H54 (cell line): ENCODE measurements around the gene DNAJC6.
A peak's percentile ranks its signal among the peaks of the same experiment; 100 is the strongest.

Source experiments
- DNase-seq: peaks from one replicate; pipeline ENCODE4 v3.0.0; 2011; ENCODE audit warnings: low spot score, mixed read lengths; ENCODE audit not compliant: insufficient read length
- FAIRE-seq: peaks from 3 replicates; lab custom pipeline; 2011; peaks lifted over from hg19 to GRCh38; lab: Jason Lieb, UNC
- POLR2A ChIP-seq: IDR thresholded peaks from 2 replicates; pipeline ENCODE4 v1.6.1; 2011; ENCODE audit warnings: low read depth, mild to moderate bottlenecking, low read length

Gene DNAJC6

DNA sequence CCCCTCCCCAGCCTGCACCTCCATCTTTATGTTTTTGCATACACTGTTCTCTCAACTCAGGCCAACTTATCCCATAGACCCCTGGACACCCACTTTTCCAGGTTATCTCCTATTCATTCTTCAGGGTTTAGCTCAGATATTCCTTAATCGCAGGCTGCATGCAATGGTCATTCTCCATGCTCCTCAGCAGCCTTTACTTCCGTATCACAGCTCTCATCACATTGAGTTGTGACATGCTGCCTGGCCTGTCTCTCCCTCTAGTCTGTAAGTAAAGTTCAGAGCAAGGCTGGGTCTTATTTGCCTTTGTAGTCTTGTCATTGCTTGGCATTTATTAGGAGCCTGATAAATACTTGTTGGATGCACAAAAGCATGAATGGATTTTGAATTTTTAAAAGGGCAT, 6.9 kb downstream of the DNAJC6 start:
- no peak for TF ChIP-seq POLR2A
- FAIRE-seq (no peak), DNase-seq (no peak)

DNA sequence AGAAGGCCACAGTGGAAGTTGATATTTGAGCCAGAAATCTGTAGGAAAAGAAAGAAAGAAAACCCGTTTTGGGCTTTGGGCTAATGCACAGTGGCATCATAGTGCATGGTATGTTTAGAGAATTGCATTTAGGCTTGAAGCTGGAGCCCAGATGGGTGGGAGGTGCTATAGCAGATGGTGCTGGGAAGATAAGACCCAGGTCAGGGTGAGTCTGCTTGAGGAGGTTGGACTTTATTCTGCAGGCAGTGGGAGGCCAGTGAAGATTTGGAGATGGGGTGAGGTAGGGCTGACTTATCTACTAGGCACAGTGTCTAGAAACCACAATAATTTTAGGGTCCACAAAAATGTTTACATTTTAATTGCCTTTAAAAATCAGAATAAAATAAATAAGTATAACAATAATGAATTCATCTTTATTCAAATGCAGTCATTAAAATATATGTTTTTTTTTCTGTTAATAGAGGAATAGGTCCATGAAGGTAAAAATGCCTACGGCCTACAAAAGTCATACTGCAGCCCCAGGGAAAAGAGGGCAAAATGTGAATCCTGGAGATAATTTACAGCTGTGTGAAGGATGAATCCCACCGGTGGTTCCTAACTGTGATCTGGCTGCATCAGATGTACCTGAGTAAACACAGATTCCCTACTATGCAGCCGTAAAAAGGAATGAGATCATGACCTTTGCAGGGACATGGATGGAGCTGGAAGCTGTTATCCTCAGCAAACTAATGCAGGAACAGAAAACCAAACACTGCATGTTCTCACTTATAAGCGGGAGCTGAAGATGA, 8.7 kb downstream of the DNAJC6 start:
- DNase-seq (no peak), FAIRE-seq (no peak)
- TF ChIP-seq POLR2A, result no peak

- no peak for DNase-seq
- no peak for FAIRE-seq
- TF ChIP-seq POLR2A, result no peak
Measured at GRCh38 chr1:65319141-65319540, 9.8 kb downstream of the DNAJC6 start.

DNA sequence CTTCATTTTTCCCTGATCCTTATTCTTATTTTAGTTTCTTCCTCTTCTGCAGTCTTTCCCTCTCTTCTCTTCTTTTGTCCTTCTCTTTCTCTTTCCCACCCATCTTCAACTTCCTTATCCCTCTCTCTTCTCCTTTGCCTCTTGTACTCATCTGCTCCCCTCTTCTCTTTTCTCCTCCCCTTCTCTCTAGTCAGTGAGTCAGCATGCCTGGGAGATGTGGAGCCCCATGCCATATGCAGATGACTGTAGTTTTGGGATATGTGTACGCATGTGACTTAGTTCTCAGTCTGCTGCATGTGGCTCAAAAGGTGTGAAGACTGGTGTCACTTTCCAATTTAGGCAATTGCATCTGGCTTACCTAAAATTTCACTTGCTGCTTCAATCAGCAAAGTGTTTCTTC, 10.4 kb downstream of the DNAJC6 start:
- no peak for TF ChIP-seq POLR2A
- DNase-seq, result no peak
- no peak for FAIRE-seq

DNA sequence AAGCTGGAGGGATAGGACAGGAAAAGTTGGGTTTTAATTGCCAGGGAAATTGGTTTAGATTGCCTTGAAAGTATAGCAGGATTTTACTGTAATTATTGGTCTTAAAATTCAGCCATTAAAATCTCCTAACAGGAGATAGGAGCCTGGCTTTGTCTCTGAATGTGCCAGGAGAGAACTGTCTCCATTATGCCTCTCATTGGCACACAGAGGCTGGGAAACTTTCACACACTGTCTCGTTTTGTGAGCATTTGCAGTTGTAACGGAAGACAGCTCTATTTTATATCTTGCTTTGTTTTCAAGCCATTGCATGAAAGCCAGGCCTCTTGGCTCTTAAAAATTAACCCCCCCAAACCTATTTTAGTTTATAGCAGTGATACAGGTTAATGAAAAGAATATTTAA, 12.5 kb downstream of the DNAJC6 start:
- FAIRE-seq, result no peak
- no peak for DNase-seq
- TF ChIP-seq POLR2A, result no peak

- FAIRE-seq, result peak; percentile 86
- no peak for TF ChIP-seq POLR2A
Measured at GRCh38 chr1:65323246-65323645, 13.9 kb downstream of the DNAJC6 start.

DNA sequence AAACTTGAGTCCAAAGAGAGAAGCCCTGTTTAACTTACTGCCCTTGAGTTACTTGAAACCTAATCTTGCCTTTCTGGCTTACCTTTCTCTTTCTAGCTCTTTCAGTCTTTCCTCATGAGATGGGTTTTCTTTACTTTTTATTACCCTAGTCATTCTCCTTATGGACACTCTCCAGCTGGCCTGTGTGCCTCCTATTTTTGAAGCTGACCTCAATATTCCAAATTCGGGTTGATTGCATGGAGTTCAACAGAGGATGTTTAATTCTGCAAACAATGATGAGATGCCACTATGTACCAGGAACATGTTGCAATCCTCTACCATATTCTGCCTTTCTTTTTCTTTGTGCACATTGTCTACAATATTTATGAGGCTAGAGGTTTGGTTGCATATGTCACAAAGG, 20.7 kb downstream of the DNAJC6 start:
- no peak for DNase-seq
- FAIRE-seq, result no peak
- TF ChIP-seq POLR2A, result no peak

More at GRCh38 chr1:65323246-65323645, 13.9 kb downstream of the DNAJC6 start:
- no peak for DNase-seq

- FAIRE-seq, result no peak
- no peak for TF ChIP-seq POLR2A
Measured at GRCh38 chr1:65330822-65331221, 21.5 kb downstream of the DNAJC6 start.

GRCh38 chr1:65332821-65333220, 23.5 kb downstream of the DNAJC6 start:
- no peak for DNase-seq
- TF ChIP-seq POLR2A, result no peak
- no peak for FAIRE-seq

More at GRCh38 chr1:65330822-65331221, 21.5 kb downstream of the DNAJC6 start:
- no peak for DNase-seq

GRCh38 chr1:65334081-65334480, 24.7 kb downstream of the DNAJC6 start:
- FAIRE-seq (no peak), DNase-seq (no peak)
- no peak for TF ChIP-seq POLR2A

- peak; percentile 5 for DNase-seq
- no peak for TF ChIP-seq POLR2A
- FAIRE-seq, result no peak
Measured at GRCh38 chr1:65339866-65340468, 30.6 kb downstream of the DNAJC6 start.

- no peak for TF ChIP-seq POLR2A
- DNase-seq (no peak), FAIRE-seq (no peak)
Measured at GRCh38 chr1:65341381-65341780, 32.0 kb downstream of the DNAJC6 start.

DNA sequence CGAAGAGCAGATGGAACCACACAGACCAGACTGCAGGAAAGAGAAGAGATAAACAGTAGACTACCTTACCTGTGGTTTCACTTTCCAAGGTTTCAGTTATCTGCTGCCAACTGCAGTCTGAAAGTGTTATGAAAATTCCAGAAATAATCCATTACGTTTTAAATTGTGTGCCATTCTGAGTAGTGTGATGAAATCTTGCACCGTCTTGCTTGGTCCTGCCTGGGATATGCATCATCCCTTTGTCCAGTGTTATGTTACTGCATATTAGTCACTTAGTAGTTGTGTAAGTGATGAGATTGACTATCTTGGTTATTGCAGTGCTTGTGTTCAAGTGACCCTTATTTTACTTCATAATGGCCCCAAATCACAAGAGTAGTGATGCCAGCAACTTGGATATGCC, 33.9 kb downstream of the DNAJC6 start:
- FAIRE-seq (peak; percentile 53), DNase-seq (no peak)
- no peak for TF ChIP-seq POLR2A

- no peak for DNase-seq
- no peak for TF ChIP-seq POLR2A
- no peak for FAIRE-seq
Measured at GRCh38 chr1:65344171-65344814, 35.0 kb downstream of the DNAJC6 start.

DNA sequence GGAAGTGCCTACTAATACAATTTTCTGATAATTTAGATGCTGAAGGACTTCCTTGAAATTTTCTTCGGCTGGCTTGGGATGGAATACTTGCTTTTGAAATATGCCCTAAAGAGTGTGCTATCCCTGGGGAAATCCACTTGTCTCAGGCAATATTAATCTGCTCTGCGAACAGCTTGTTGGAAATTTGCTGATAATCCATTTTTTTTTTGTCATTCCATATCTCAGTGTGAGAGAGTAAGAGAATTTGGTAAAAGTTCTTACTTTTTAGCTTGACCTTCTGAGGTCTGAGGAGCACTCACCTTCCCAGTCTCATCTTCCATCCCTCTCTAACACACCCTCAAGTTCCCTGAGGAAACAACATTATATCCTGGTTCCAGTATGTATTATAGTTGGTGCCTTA, 36.8 kb downstream of the DNAJC6 start:
- DNase-seq (no peak), FAIRE-seq (no peak)
- TF ChIP-seq POLR2A, result no peak
